HG03280 (cell line): ENCODE data around the gene CNNM3.
"Not testable (repeated sequence)": the region's sequence is repeated elsewhere in the genome, so short reads cannot be mapped to it uniquely, and the experiment has no call there.

ENCODE experiments used
- ATAC-seq: cut with Tn5 transposase; IDR thresholded peaks from one replicate; pipeline ENCODE4 v1.9.1; 2021; ENCODE audit warnings: mild to moderate bottlenecking, moderate library complexity; ENCODE audit not compliant: unreplicated experiment

Gene CNNM3

DNA sequence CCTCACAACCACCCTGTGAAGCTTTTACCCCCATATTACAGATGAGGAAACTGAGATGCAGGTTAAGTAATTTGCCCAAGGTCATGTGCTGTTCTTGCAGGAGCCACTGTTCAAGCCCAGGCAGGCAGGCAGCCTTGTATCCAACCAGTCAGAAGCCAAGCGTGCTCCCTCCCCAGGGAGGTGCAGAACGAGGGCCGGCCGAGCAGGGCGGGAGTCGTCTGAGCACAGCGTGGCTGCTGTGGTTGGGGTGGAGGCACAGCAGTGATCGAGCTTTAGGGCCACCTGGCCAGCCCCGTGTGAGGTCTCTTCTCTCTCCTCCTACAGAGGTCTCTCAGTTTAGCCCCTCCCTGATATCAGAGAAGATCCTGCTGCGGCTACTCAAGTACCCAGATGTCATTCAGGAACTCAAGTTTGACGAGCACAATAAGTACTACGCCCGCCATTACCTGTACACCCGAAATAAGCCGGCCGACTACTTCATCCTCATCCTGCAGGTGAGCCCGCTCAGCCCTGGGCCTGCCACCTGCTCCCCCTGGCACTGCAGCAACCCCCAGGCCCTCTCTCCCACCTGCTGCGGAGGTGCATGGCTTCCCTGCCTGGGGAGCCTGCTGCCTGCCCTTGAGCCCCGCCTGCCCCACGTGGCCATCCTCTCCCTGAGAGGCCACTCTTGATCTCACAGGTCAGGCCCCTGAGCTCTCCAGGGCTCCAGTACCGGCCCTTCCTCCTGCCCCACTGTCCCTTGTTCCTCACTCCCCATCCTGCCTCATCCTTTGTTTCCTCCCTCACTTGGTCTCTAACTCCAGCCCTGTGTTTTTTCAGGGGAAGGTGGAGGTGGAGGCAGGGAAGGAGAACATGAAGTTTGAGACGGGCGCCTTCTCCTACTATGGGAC, 17.1 kb upstream of the CNNM3 start:
- ATAC-seq = no peak

DNA sequence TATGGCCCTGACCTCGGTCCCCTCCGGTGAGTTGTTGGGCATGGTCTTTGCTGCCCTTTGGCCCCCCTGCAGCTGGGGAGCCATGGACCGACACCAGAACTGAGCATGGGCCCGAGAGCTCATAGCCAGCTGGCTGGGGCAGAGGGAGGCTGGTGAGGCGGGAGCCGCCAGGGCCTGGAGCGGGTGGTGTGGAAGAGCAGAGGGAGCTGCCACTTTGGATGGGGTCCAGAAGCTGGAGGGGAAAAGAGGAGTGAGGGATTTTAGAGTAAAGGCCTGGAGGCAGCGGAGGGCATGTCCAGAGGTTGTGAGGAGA, 16.5 kb upstream of the CNNM3 start:
- no peak for ATAC-seq

DNA sequence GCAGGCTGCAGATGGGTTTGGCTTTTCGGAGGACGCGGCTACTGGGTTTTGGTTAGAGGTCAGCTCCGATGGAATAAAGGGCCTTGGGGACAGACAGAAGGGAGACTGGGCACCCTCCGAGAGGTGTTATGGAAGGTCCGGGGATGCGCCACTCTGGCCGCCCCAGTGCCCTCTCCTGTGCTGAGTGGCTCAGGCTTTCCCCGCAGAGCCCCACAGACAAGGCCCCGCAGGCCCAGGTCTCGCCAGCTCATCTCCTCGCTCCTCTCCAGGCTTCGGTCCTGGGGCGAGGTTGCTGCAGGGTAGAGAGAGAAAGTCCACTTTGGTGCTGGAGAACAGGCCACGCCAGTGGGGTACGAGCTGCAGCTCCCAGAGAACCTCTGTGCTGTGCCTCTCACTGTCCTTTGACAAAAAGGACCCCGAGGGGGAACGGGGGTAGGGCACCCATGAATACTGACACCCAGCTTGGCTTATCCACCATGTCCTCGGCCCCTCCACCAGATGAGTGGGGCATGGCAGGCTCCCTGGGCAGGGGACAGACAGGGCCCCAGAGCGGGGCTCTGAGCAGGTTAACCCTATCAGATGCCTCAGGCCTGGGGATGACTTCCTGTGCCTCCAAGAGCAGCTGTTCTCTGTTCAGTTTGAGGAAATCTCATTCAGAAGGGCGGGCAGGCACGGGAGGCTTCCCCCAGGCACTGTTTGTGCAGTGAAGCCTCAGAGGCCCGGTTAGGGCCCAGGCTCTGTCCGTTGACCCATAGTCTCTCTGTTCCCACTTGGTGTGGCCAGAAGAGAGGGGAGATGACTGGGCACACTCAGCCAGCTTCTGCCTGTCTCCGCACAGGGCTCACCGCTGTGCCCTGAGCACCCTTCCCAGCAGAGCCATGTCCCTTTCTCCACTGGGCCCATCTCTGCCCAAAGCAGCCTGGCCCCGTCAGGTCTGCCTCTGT, 15.7 kb upstream of the CNNM3 start:
- ATAC-seq = no peak

DNA sequence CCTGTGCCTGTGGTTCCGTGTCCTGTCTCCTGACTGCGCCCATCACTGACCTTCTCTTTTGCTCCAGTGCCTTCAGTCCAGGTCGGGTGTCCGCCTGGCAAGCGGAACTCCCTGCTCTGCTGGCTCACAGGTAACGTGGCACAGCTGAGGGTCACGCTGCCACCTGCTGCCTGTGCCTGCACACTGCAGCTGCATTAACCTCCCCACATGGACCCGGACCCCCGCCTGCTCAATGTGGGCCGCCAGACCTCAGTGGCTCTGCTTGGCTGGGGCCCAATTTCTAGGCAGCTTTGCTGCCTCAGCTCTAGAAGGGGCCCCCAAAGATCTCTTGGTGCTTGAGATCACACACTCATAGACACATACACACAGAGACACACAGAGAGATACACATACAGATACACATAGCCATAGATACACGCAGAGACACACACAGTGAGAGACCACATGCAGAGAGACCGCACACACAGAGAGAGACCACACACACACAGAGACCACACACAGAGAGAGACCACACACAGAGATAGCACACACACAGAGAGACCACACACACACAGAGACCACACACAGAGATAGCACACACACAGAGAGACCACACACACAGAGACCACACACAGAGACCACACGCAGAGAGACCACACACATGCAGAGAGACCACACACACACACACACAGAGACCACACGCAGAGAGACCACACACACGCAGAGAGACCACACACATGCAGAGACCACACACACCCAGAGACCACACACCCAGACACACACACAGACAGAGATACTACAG, 14.9 kb upstream of the CNNM3 start:
- ATAC-seq = peak; percentile 86

DNA sequence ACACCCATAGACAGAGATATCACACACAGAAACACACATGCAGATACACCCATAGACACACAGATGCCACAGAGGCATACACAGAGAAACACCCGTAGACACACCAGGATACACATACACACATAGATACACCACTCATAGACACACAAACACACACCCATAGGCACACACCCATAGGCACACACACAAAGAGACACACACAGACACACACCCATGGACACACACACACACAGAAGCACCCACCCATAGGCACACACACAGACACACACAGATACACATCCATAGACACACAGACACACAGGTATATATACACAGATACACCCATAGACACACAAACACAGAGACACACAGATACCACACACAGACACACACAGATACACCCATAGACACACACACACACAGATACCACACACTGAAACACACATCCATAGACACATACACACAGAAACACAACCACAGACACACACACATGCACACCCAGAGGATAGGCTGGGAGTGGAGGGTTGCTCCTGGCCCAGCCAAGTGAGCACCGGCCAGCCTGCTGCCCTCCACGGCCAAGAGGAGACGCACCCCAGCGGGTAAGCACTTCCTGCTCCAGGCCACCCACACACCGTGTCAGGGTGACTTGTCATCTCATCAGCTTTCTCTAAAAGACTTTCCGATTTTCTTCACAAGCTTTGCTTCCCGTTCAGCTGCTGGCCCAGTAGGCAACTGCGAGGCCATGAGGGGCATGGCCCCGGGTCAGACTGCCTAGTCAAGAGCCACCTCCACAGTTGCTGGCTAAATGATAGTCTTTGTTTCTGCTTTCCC, 14.1 kb upstream of the CNNM3 start:
- ATAC-seq = no peak

DNA sequence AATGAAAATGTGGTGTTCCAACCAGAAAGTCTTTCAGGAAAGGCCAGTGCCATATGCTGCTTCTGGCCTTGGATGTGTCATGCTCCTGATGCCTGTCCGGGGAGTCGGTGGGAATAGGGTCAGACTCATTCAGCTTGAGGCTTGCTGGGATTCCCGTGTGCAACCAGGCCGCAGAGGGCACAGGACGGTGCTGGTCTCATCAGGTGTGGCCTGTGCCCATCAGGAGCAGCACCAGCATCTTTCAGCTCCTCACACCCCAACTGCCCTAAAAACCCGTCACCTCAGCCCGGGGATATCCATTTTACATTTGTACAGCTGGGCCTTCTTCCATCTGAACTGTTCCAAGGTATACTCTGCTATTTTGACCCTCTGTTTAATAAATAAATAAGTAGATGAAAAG, 13.3 kb upstream of the CNNM3 start:
- no peak for ATAC-seq

DNA sequence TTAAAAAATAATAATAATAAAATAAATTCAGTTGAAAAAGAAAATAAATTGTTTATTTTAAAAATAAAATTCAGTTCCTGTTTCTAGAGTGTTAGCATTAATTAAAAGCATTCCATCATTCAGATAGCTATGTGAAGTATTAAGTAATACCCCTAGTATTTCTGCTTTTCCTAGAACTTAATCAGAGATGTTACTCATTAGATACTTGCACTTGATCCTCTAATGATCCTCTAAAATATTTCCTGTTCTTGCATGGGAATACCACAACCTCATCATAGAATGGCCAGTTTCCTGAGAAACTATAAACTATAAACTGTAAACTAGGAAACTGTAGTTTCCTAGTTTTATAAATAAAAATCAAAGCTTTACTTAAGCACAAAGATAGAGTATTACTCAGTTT, 11.1 kb upstream of the CNNM3 start:
- no peak for ATAC-seq

DNA sequence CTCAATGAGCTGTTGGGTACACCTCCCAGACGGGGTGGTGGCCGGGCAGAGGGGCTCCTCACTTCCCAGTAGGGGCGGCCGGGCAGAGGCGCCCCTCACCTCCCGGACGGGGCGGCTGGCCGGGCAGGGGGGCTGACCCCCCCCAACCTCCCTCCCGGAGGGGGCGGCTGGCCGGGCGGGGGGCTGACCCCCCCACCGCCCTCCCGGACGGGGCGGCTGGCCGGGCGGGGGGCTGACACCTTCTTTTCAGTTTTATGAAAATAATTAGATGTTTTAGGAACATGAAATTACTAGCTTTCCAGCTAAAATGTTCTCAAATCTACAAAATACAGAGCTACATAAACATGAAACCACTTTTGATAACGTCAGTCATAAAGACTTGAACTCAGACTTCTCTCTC, 10.1 kb upstream of the CNNM3 start:
- ATAC-seq = not testable (repeated sequence)

DNA sequence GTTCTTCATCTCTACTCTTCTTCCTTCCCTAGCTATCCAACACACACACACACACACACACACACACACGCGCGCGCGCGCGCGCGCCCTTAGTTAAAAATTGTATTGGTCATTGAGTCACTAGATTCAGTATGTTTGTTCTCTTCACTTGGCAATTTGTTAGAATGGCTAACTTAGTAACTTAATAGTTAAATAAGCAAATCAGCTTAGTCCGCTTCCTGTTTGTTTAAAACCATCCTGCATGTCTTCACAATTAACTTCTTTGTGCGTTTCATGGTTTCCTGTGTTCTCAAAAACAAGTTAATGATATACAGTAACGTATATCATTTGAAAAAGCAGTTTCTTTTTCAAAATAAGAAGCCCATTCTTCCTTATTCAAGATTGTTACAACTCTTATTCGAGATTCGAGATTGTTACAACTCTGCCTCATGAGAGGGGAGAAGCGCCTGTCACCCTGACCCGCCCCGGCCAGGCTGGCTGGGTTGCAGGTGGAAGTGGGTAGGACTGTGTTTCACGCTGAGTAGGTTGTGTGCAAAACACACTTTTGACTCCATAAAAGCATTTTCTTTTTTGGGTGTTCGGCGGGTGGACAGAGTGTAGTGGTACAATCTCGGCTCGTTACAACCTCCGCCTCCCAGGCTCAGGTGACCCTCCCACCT, 9.5 kb upstream of the CNNM3 start:
- ATAC-seq = no peak

DNA sequence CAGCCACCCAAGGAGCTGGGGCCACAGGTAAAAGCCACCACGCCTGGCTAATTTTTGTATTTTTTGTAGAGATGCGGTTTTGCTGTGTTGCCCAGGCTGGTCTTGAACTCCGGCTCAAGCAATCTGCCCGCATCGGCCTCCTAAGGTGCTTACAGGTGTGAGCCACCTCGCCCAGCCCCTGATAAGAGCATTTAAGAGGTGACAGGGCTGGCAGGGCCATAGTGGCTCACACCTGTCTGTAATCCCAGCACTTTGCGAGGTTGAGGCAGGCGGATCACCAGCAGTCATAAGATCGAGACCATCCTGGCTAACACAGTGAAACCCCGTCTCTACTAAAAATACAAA, 9.0 kb upstream of the CNNM3 start:
- ATAC-seq = no peak

DNA sequence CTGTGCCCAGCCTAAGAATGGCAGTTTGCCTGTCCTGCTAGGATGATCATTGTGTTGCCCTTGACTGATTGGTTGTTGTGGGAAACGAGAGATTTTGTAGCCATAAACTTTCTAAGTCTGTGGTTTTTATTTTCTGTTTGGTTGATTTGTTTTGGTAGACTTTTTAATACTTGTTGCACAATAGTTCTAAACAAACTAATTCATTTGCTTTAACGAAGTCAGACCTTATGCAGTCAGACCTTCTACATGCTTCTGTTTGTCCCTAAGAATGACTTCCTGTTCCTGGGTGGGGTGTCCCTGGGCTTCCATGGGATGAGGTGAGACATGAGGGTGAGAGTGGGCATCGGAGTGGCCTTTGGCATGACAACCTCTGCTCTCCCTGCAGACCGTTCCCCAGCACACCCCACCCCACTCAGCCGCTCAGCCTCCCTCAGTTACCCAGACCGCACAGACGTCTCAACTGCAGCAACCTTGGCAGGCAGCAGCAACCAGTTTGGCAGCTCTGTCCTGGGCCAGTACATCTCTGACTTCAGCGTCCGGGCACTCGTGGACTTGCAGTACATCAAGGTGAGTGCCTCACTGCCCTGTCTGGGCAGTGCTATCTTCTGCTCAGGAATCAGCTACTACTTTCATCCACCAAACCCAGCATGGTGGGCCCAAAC, 7.8 kb upstream of the CNNM3 start:
- ATAC-seq = no peak

DNA sequence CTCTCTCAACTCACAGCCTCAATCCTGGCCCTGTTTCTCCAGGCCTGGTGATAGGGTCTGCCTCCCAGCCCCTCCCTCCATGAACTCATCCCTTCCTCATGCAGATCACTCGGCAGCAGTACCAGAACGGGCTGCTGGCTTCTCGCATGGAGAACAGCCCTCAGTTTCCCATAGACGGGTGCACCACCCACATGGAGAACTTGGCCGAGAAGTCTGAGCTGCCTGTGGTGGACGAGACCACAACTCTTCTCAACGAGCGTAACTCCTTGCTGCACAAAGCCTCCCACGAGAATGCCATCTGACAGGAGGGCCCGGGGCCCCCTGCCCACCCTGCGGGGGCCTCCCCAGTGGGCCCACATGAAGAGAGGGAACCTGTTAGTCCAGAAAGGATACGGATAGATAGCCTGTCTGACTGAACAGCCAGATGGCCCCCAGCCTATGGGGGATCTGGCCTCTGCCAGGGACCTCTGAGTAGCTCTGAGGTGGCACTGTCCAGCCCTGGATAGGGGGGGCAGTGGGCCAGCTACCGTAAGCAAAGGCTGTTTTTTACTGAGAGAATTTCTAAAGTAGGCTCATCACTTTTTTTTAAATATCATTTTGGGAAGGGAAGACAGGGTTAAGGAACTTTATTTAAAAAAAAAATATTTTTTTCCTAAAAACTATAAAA, 6.7 kb upstream of the CNNM3 start:
- ATAC-seq = no peak

DNA sequence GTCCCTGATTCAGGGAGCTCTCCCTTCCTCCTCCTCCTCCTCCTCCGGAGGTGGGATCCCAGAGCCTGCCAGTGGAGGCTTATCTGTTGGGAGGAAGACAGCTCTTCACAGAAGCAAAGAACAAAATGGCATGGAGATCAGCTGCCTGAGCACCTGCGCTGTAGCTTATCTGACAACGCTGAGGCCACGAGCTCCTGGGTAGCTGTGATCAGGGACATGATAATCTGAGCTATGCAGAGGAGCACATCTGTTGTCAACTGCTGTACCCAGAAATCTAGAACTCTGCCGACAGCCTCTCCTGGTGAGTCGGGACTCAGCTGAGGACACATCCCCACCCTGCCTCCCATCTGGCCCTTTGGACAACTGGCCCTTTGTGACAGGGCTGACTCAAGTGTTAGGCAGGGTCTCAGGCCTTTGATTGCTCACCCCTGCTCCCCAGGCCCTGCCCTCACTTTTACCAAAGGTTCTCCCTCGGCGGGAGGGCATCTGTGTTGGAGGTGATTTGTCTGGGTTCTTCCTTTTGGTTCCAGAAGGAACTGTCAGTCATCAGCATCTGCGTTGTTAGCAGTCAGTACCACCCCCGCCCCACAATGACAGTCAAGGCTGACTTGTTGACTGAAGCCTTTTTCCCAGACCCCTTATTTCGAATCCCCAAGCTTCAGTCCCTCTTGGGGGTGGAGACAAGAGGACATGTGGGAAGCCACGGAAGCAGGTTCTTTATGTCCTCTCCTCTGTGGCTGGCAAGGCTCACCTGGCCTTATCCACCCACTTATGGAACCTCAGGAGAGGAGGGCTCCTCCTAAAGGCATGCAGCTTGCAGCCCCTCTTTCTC, 5.9 kb upstream of the CNNM3 start:
- no peak for ATAC-seq

DNA sequence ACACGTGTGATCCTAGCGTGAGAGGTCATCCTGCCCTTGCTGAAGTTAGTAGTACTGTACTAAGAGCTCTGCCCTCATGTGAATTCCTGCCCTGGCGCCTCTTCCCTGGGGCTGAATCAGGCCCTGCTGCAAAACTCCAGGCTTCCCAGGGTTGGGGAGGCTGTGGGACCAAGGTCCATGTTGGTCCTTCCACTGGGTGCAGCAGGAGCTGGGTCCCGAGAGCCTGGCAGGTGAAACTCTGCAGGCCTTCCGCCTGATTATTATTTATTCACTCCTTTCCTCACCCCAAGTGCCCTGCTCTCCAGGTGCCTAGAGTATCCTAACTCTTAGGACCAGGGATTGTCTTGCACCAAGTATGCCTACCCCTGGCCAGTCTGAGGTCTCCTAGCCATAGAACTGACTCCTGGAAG, 5.3 kb upstream of the CNNM3 start:
- ATAC-seq = no peak

DNA sequence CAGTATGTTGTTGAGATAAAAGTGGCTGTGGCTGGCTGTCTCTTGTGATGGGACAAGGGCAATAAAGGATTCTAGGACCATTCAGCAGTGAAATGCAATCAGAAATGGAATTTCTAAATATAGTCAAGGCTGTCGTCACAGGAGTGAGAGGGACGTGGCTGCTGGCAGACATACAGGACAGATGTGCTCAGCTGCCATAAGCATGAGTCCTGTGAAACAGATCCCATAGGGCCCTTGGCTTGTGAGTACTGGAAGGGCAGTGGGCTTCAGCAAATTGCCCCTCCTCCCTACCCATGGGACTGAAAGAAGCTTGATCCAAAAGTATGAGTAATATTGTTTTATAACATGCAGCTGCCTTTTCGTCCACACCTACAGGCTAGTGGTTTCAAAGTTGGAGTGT, 4.2 kb upstream of the CNNM3 start:
- no peak for ATAC-seq

DNA sequence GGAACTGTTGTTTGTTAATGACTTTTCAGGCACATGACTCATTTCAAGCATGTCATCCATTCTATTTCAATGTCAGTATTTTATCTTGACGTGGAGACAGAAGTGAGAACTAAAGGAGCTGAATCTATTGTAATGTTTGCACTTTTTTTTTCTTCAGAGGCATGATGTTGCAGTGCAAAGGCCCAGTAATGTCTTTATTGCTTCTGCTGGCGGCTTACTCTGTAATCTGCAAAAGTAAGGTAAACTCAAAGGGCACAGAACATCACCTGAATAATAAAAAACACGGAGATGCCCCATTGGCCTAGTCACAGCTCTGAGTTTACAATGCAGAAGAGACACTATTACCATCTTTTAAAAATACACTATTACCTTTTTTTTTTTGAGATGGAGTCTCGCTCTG, 2.4 kb upstream of the CNNM3 start:
- ATAC-seq = no peak

DNA sequence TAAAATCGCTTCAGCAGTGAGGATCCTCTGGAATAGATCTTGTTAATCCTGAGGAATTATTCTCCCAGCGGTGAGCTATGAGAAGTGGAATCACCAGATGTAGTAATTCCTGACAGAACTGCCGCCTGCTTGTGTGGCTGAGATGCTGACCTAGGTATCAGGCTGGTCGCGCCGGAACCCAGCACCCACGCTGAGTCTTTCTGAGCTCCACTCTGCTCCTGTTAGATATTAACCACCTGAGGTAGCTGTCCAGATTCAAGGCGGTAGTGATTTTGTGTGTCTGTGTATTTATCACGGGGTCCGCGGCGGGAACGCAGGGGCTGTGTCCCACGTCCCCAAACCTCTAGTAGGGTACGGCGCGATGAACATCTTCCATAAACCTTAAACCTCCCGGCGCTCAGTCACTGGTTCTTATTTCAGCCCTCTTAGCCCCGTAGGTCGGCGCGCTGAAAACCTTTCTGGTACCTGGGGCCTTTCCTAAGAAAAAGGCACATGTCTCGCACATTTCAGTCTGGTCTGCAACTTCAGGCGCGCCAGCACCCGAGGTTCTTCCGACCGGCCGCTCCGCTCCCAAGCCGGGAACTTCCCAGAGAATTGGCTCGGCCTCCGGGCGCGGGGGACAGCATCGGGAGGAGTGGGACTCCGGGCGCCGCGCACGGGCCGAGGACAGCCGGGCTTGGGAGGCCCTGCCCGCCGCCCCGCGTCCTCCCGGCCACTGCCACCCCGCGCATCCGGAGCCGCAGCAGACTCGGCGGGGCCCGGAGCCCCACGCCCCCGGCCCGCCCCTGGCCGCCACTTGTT, 542 bp upstream of the CNNM3 start:
- ATAC-seq = peak; percentile 1
